ENCODE measurements around the gene DPP3. TPM values are rescaled to one million over a fixed set of nuclear protein-coding genes. Genes with fewer than 3 reads are reported as not detected.

DPP3 gene
- total RNA-seq, 1 experiment from 2014 or later: 86.7 TPM

- no peak overlapping the region for H3K27ac Mint-ChIP-seq
Measured at GRCh38 chr11:66467034-66467659, 13.1 kb upstream of the DPP3 start.

DNA sequence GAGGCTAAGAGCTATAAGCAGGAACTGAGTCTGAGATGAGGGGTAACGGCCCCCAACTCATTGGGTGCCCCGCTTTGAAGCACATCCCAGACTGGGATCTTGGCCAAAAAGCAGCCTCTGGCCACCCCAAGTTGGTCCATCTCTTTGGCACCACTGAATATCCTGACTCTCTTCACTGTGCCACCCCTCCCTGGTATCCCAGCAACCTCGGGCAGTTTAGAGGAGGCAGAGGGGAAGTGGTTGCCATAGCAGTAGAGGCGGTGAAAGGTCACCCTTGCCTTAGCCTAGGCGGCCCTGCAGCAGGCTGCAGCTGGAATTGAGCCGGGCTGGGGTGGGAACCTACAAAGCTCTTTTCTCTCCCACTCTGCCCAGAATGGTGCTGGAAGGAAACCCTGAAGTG, 12.5 kb upstream of the DPP3 start:
- CTCF ChIA-PET: interaction anchor here (1.8 to 3.5 kb wide), 5 partner anchors 12 to 210 kb away, joined by 5 to 52 read pairs (median 20); partner anchors contain the start of genes DPP3, MRPL11 and RBM4B
- no peaks in the 10 kb centered on the region; the same call in 1 of the 2 replicates for H3K27me3 Mint-ChIP-seq (ENCODE audit: low read depth)
- DNase-seq (ENCODE audit: low spot score) (no peak), ATAC-seq (no peak)
- TF ChIP-seq, protein P1, sequence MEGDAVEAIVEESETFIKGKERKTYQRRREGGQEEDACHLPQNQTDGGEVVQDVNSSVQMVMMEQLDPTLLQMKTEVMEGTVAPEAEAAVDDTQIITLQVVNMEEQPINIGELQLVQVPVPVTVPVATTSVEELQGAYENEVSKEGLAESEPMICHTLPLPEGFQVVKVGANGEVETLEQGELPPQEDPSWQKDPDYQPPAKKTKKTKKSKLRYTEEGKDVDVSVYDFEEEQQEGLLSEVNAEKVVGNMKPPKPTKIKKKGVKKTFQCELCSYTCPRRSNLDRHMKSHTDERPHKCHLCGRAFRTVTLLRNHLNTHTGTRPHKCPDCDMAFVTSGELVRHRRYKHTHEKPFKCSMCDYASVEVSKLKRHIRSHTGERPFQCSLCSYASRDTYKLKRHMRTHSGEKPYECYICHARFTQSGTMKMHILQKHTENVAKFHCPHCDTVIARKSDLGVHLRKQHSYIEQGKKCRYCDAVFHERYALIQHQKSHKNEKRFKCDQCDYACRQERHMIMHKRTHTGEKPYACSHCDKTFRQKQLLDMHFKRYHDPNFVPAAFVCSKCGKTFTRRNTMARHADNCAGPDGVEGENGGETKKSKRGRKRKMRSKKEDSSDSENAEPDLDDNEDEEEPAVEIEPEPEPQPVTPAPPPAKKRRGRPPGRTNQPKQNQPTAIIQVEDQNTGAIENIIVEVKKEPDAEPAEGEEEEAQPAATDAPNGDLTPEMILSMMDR (IDR thresholded peaks at IDR 0.05): no peak
- TF ChIP-seq CREB1 (CRISPR knock-in tag; IDR thresholded peaks at IDR 0.05): no peak
- TF ChIP-seq, protein P2, sequence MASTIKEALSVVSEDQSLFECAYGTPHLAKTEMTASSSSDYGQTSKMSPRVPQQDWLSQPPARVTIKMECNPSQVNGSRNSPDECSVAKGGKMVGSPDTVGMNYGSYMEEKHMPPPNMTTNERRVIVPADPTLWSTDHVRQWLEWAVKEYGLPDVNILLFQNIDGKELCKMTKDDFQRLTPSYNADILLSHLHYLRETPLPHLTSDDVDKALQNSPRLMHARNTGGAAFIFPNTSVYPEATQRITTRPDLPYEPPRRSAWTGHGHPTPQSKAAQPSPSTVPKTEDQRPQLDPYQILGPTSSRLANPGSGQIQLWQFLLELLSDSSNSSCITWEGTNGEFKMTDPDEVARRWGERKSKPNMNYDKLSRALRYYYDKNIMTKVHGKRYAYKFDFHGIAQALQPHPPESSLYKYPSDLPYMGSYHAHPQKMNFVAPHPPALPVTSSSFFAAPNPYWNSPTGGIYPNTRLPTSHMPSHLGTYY (CRISPR knock-in tag; IDR thresholded peaks at IDR 0.05): no peak
- TF ChIP-seq IRF2 (CRISPR knock-in tag; IDR thresholded peaks at IDR 0.05; ENCODE audit: borderline replicate concordance, low read depth): no peak
- TF ChIP-seq ZNF138 (CRISPR knock-in tag; conservative IDR thresholded peaks at IDR 0.05): no peak
- no peak for TF ChIP-seq MYBL2 (CRISPR knock-in tag; IDR thresholded peaks at IDR 0.05)
- no peak for TF ChIP-seq E2F4 (CRISPR knock-in tag; IDR thresholded peaks at IDR 0.05; ENCODE audit: borderline replicate concordance, low read depth)
- peaks cover 7% of the 10 kb centered on the region; the same call in 1 of the 2 replicates for H3K36me3 Mint-ChIP-seq
- no peak overlapping the region for H3K27ac Mint-ChIP-seq
- POLR2A ChIA-PET: interaction anchor here (3.5 kb wide), 1 partner anchor 12 kb away, joined by 22 read pairs; the partner anchor contains the start of gene DPP3
- peaks cover 10% of the 10 kb centered on the region for H3K9me3 Mint-ChIP-seq
- peak overlapping the region; percentile 83 for H3K4me3 Mint-ChIP-seq
- peaks cover 41% of the 10 kb centered on the region for H3K4me1 Mint-ChIP-seq

More at GRCh38 chr11:66467034-66467659, 13.1 kb upstream of the DPP3 start:
- CTCF ChIA-PET: interaction anchor here (0.5 to 3.5 kb wide), 24 partner anchors 9 to 492 kb away, joined by 3 to 52 read pairs (median 6); partner anchors contain the start of genes CCDC87, CCS, DPP3 and MRPL11
- peaks cover 41% of the 10 kb centered on the region for H3K4me1 Mint-ChIP-seq
- DNase-seq (ENCODE audit: low spot score): peak; percentile 57
- TF ChIP-seq HMGXB4 (CRISPR knock-in tag; IDR thresholded peaks at IDR 0.05) (peak; percentile 51; the same call in 1 of the 2 replicates), CBFB (CRISPR knock-in tag; IDR thresholded peaks at IDR 0.05; ENCODE audit: low read depth) (no peak), MYBL2 (CRISPR knock-in tag; IDR thresholded peaks at IDR 0.05) (no peak)
- TF ChIP-seq, protein P3, sequence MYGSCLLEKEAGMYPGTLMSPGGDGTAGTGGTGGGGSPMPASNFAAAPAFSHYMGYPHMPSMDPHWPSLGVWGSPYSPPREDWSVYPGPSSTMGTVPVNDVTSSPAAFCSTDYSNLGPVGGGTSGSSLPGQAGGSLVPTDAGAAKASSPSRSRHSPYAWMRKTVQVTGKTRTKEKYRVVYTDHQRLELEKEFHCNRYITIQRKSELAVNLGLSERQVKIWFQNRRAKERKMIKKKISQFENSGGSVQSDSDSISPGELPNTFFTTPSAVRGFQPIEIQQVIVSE (CRISPR knock-in tag; IDR thresholded peaks at IDR 0.05; ENCODE audit: borderline replicate concordance): no peak
- H3K27me3 Mint-ChIP-seq (ENCODE audit: low read depth): no peaks in the 10 kb centered on the region; the same call in 1 of the 2 replicates
- POLR2A ChIA-PET: interaction anchor here (0.5 to 3.5 kb wide), 6 partner anchors 13 to 1375 kb away, joined by 3 to 22 read pairs (median 6); partner anchors contain the start of genes DPP3, MRPL11, RBM4B and YIF1A
- peak overlapping the region; percentile 83 for H3K4me3 Mint-ChIP-seq
- peak; percentile 6 for ATAC-seq
- peaks cover 16% of the 10 kb centered on the region for H3K9me3 Mint-ChIP-seq
- peaks cover 12% of the 10 kb centered on the region; the same call in 1 of the 2 replicates for H3K36me3 Mint-ChIP-seq

DNA sequence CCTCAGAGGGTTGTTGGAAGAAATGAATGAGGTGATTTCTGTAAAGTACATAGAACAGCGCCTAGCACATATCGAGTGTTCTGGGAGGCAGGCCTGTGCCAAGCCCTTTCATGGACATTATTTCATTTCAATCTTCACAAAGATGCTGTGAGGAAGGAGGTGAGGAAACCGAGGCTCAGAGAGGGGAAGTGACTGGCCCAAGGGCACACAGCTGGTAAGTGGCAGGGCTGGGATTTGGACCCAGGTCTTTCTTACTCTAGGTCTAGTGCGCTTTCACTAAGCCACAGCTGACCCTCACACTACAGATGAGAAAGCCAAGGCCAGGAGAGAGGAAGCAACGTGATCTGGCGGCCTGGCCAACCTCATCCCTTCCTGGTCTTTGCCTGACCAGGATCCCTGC, 11.5 kb upstream of the DPP3 start:
- DNase-seq (ENCODE audit: low spot score) (no peak), ATAC-seq (no peak)
- Mint-ChIP-seq H3K9me3 (peaks cover under 1% of the 10 kb centered on the region; the same call in 1 of the 2 replicates), H3K27ac (no peak overlapping the region), H3K4me1 (peaks cover 41% of the 10 kb centered on the region), H3K27me3 (ENCODE audit: low read depth) (no peaks in the 10 kb centered on the region; the same call in 1 of the 2 replicates), H3K36me3 (0 out of 2 replicates have a peak, but pooled peaks cover under 1% of the 10 kb centered on the region), H3K4me3 (peak overlapping the region; percentile 83)
- ChIA-PET CTCF (interaction anchor here (0.7 to 2.9 kb wide), 8 partner anchors 10 to 210 kb away, joined by 3 to 13 read pairs (median 6); partner anchors contain the start of genes DPP3 and MRPL11), POLR2A (interaction anchor here (2.8 kb wide), 1 partner anchor 11 kb away, joined by 8 read pairs; the partner anchor contains the start of gene DPP3)
- TF ChIP-seq ESRRA (CRISPR knock-in tag; IDR thresholded peaks at IDR 0.05; ENCODE audit: borderline replicate concordance) (no peak), NFATC4 (CRISPR knock-in tag; IDR thresholded peaks at IDR 0.05) (no peak), MLX (CRISPR knock-in tag; IDR thresholded peaks at IDR 0.05) (no peak)
- TF ChIP-seq, protein P4, sequence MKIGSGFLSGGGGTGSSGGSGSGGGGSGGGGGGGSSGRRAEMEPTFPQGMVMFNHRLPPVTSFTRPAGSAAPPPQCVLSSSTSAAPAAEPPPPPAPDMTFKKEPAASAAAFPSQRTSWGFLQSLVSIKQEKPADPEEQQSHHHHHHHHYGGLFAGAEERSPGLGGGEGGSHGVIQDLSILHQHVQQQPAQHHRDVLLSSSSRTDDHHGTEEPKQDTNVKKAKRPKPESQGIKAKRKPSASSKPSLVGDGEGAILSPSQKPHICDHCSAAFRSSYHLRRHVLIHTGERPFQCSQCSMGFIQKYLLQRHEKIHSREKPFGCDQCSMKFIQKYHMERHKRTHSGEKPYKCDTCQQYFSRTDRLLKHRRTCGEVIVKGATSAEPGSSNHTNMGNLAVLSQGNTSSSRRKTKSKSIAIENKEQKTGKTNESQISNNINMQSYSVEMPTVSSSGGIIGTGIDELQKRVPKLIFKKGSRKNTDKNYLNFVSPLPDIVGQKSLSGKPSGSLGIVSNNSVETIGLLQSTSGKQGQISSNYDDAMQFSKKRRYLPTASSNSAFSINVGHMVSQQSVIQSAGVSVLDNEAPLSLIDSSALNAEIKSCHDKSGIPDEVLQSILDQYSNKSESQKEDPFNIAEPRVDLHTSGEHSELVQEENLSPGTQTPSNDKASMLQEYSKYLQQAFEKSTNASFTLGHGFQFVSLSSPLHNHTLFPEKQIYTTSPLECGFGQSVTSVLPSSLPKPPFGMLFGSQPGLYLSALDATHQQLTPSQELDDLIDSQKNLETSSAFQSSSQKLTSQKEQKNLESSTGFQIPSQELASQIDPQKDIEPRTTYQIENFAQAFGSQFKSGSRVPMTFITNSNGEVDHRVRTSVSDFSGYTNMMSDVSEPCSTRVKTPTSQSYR (CRISPR knock-in tag; IDR thresholded peaks at IDR 0.05): no peak

Data from WTC11 (cell line).